H9 (cell line): ENCODE results near the gene FPR1. TPM values are rescaled to one million over a fixed set of nuclear protein-coding genes. Genes with fewer than 3 reads are reported as not detected.

ENCODE experiments used
- DNase-seq: peaks from one replicate; pipeline ENCODE4 v3.0.0-alpha.2; 2017
- H2AFZ ChIP-seq: one replicate; pipeline ENCODE4 v1.6.1; 2013; ENCODE audit warnings: mild to moderate bottlenecking, low read length, control low read depth, moderate library complexity
- H2AK5ac ChIP-seq: 2 replicates; pipeline ENCODE4 v1.6.1; 2013; ENCODE audit warnings: low read length, control low read depth, mixed read lengths; ENCODE audit not compliant: insufficient read length
- H2BK120ac ChIP-seq: one replicate; pipeline ENCODE4 v1.6.1; 2013; ENCODE audit warnings: low read depth, mild to moderate bottlenecking, low read length, control low read depth, inconsistent platforms; ENCODE audit not compliant: poor library complexity, severe bottlenecking
- H2BK12ac ChIP-seq: 2 replicates; pipeline ENCODE4 v1.6.1; 2013; ENCODE audit warnings: low read length, control low read depth, mixed read lengths, low read depth; ENCODE audit not compliant: insufficient read length
- H2BK15ac ChIP-seq: 2 replicates; pipeline ENCODE4 v1.6.1; 2013; ENCODE audit warnings: low read depth, low read length, control low read depth
- H2BK20ac ChIP-seq: one replicate; pipeline ENCODE4 v1.6.1; 2013; ENCODE audit warnings: low read depth, mild to moderate bottlenecking, low read length, control low read depth, inconsistent platforms; ENCODE audit not compliant: poor library complexity, severe bottlenecking
- H2BK5ac ChIP-seq: 2 replicates; pipeline ENCODE4 v1.6.1; 2013; ENCODE audit warnings: low read length, control low read depth, mixed read lengths; ENCODE audit not compliant: insufficient read length
- H3K14ac ChIP-seq: 2 replicates; pipeline ENCODE4 v1.6.1; 2013; ENCODE audit warnings: low read length, control low read depth; ENCODE audit not compliant: insufficient read depth
- H3K18ac ChIP-seq: 2 replicates; pipeline ENCODE4 v1.6.1; 2013; ENCODE audit warnings: low read depth, mild to moderate bottlenecking, mixed read lengths, low read length, control low read depth; ENCODE audit not compliant: insufficient read length
- H3K23ac ChIP-seq: 2 replicates; pipeline ENCODE4 v1.6.1; 2013; ENCODE audit warnings: low read length, control low read depth, mixed read lengths, low read depth; ENCODE audit not compliant: insufficient read length
- H3K23me2 ChIP-seq: 2 replicates; pipeline ENCODE4 v1.6.1; 2013; ENCODE audit warnings: low read depth, mild to moderate bottlenecking, mixed read lengths, low read length, control low read depth; ENCODE audit not compliant: insufficient read length, poor library complexity, severe bottlenecking
- H3K27ac ChIP-seq: 2 replicates; pipeline ENCODE4 v1.5.1; 2013; ENCODE audit warnings: low read length, control low read depth, mixed read lengths, low read depth; ENCODE audit not compliant: insufficient read length
- H3K27me3 ChIP-seq: 2 replicates; pipeline ENCODE4 v1.6.1; 2013; ENCODE audit warnings: low read length, control low read depth, inconsistent platforms; ENCODE audit not compliant: insufficient read depth
- H3K4ac ChIP-seq: 2 replicates; pipeline ENCODE4 v1.6.1; 2013; ENCODE audit warnings: low read depth, mild to moderate bottlenecking, control low read depth, inconsistent platforms, low read length, moderate library complexity
- H3K4me1 ChIP-seq: 2 replicates; pipeline ENCODE4 v1.6.1; 2013; ENCODE audit warnings: low read length, control low read depth, inconsistent platforms; ENCODE audit not compliant: insufficient read depth
- H3K4me2 ChIP-seq: 2 replicates; pipeline ENCODE4 v1.6.1; 2013; ENCODE audit warnings: low read length, control low read depth, mixed read lengths; ENCODE audit not compliant: insufficient read length, insufficient read depth
- H3K56ac ChIP-seq: 2 replicates; pipeline ENCODE4 v1.6.1; 2013; ENCODE audit warnings: low read depth, mild to moderate bottlenecking, mixed read lengths, low read length, control low read depth; ENCODE audit not compliant: insufficient read length
- H3K79me1 ChIP-seq: 2 replicates; pipeline ENCODE4 v1.6.1; 2013; ENCODE audit warnings: low read depth, mild to moderate bottlenecking, moderate library complexity, low read length, control low read depth, inconsistent platforms; ENCODE audit not compliant: insufficient read depth, poor library complexity, severe bottlenecking
- H3K79me2 ChIP-seq: 2 replicates; pipeline ENCODE4 v1.6.1; 2013; ENCODE audit warnings: low read length, control low read depth, inconsistent platforms; ENCODE audit not compliant: insufficient read depth
- H3K9ac ChIP-seq: 2 replicates; pipeline ENCODE4 v1.6.1; 2013; ENCODE audit warnings: low read length, control low read depth, mixed read lengths; ENCODE audit not compliant: insufficient read length; ENCODE audit errors: extremely low read depth
- H3K9me3 ChIP-seq: one replicate; pipeline ENCODE4 v1.6.1; 2013; ENCODE audit warnings: low read depth, low read length, inconsistent platforms; ENCODE audit not compliant: control insufficient read depth
- H3T11ph ChIP-seq: one replicate; pipeline ENCODE4 v1.6.1; 2013; ENCODE audit warnings: mild to moderate bottlenecking, low read length, control low read depth, inconsistent platforms
- H4K20me1 ChIP-seq: one replicate; pipeline ENCODE4 v1.6.1; 2013; ENCODE audit not compliant: control insufficient read depth, insufficient read length, insufficient read depth
- H4K5ac ChIP-seq: 2 replicates; pipeline ENCODE4 v1.6.1; 2013; ENCODE audit warnings: low read depth, mild to moderate bottlenecking, mixed read lengths, low read length, control low read depth; ENCODE audit not compliant: insufficient read length
- H4K8ac ChIP-seq: replicated peaks from 2 replicates; pipeline ENCODE4 v1.6.1; 2013; ENCODE audit warnings: low read length, control low read depth, mixed read lengths, low read depth; ENCODE audit not compliant: insufficient read length
- H4K91ac ChIP-seq: 2 replicates; pipeline ENCODE4 v1.6.1; 2013; ENCODE audit warnings: low read depth, mild to moderate bottlenecking, moderate library complexity, mixed read lengths, low read length, control low read depth; ENCODE audit not compliant: insufficient read length
- H3K27ac Mint-ChIP-seq, 3 experiments: 2 replicates in 2 of 3; 3 replicates in 1 of 3; pipeline ENCODE4 v1.8.0; 2020 to 2021; ENCODE audit warnings: mixed read lengths in 3 of 3, mild to moderate bottlenecking in 1 of 3, moderate library complexity in 1 of 3
- H3K27me3 Mint-ChIP-seq: 2 replicates; pipeline ENCODE4 v1.8.0; 2021; ENCODE audit warnings: low read depth, mild to moderate bottlenecking, moderate library complexity, mixed read lengths
- H3K36me3 Mint-ChIP-seq, 3 experiments: 2 replicates in 2 of 3; 3 replicates in 1 of 3; pipeline ENCODE4 v1.8.0; 2020 to 2021; ENCODE audit warnings: low read depth in 3 of 3, mixed read lengths in 3 of 3; ENCODE audit not compliant: insufficient read depth in 1 of 3
- H3K4me1 Mint-ChIP-seq, 2 experiments: 2 replicates each; pipeline ENCODE4 v1.8.0; 2020; ENCODE audit warnings: mixed read lengths in 2 of 2
- H3K4me3 Mint-ChIP-seq, 2 experiments: 2 replicates in 1 of 2; 3 replicates in 1 of 2; pipeline ENCODE4 v1.8.0; 2020 to 2021; ENCODE audit warnings: mild to moderate bottlenecking in 2 of 2, mixed read lengths in 2 of 2, moderate library complexity in 1 of 2
- H3K9me3 Mint-ChIP-seq, 2 experiments: 2 replicates in 1 of 2; 3 replicates in 1 of 2; pipeline ENCODE4 v1.8.0; 2020; ENCODE audit warnings: mild to moderate bottlenecking in 2 of 2, mixed read lengths in 2 of 2, moderate library complexity in 1 of 2
- CTCF ChIP-seq: fragments of 200-600 bp; sonication (generic); conservative IDR thresholded peaks from 3 replicates; pipeline ENCODE4 v1.8.0; 2021; ENCODE audit warnings: antibody characterized with exemption, mild to moderate bottlenecking
- WGBS: extraction: QIAGEN DNeasy Blood & Tissue Kit; methylation state at CpG from one replicate; pipeline ENCODE4 v1.1.7; 2013; ENCODE audit warnings: missing lambda C conversion rate, low lambda C conversion rate, mixed read lengths; ENCODE audit not compliant: insufficient read length; ENCODE audit errors: extremely low coverage; 5-methylcytosine and 5-hydroxymethylcytosine counted together
- total RNA-seq: library from RNA; stranded (reverse); gene quantifications from 2 replicates; pipeline ENCODE4 v1.2.1, GENCODE V29; 2021

The FPR1 gene
- total RNA-seq, 1 experiment from 2014 or later = not detected

GRCh38 chr19:51727349-51727880 is 24.3 kb downstream of the FPR1 start:
- Histone ChIP-seq H3K27ac (no peak overlapping the region), H3T11ph (no peak overlapping the region), H2BK120ac (no peak overlapping the region), H2BK5ac (no peak overlapping the region), H3K56ac (no peak overlapping the region), H2BK15ac (no peak overlapping the region), H3K4me1 (no peaks in the 10 kb centered on the region; the same call in 1 of the 2 replicates), H3K9ac (no peak overlapping the region), H4K20me1 (no peaks in the 10 kb centered on the region), H3K9me3 (no peaks in the 10 kb centered on the region), H4K8ac (no peak overlapping the region), H2BK12ac (no peak overlapping the region), H3K79me2 (no peaks in the 10 kb centered on the region), H3K23me2 (no peaks in the 10 kb centered on the region), H2BK20ac (no peak overlapping the region), H3K79me1 (no peaks in the 10 kb centered on the region), H3K4ac (no peak overlapping the region), H3K18ac (no peak overlapping the region), H2AFZ (no peak overlapping the region), H2AK5ac (no peak overlapping the region), H3K23ac (no peak overlapping the region), H3K4me2 (no peak overlapping the region), H3K14ac (no peak overlapping the region), H3K27me3 (no peaks in the 10 kb centered on the region), H4K91ac (no peak overlapping the region), H4K5ac (no peak overlapping the region)
- no peak for TF ChIP-seq CTCF
- Mint-ChIP-seq H3K9me3 (peaks cover 16 to 72% of the 10 kb centered on the region in 2 experiments), H3K36me3 (peaks cover 0 to 2% (median 0%) of the 10 kb centered on the region in 3 experiments; a peak in 3 of 7 replicates), H3K27ac (no peak overlapping the region), H3K4me1 (peaks cover 3 to 21% of the 10 kb centered on the region in 2 experiments), H3K27me3 (peaks cover 30% of the 10 kb centered on the region), H3K4me3 (peak overlapping the region in 1 of 2 experiments; percentile 47; a peak in 2 of 5 replicates)
- WGBS = no CpG with 5 or more reads among the region's 7 CpGs
- no peak for DNase-seq
